HepG2 (cell line): Measurements from ENCODE around the gene TOMM20. TPM values are rescaled to one million over a fixed set of nuclear protein-coding genes. Genes with fewer than 3 reads are reported as not detected.
A peak's percentile ranks its signal among the peaks of the same experiment; 100 is the strongest.

Source experiments
- ATAC-seq: fragments of 200-7000 bp; cut with Tn5 transposase; 3 replicates; pipeline ENCODE4 v1.9.1; 2020; ENCODE audit warnings: mild to moderate bottlenecking, moderate library complexity
- BruUV-seq: library from RNA; stranded (reverse); fragments of 400-500 nt; replicated peaks from 2 replicates; lab custom pipeline; 2021; lab: Mats Ljungman, UMichigan
- CTCF ChIA-PET: fragments of 300-600 bp; formaldehyde crosslinking; extraction: SDS; loops from one replicate; lab custom pipeline; 2021; ENCODE audit warnings: low total read pairs, inconsistent platforms, low intra/inter-chr PET ratio; lab: Yijun Ruan, JAX
- POLR2A ChIA-PET: fragments of 350-600 bp; sonication (Branson Sonifier 250); formaldehyde crosslinking; loops from one replicate; lab custom pipeline; 2020; ENCODE audit warnings: antibody characterized with exemption, inconsistent platforms; lab: Yijun Ruan, JAX
- DNase-seq: peaks from one replicate; pipeline ENCODE4 v3.0.0-alpha.2; 2015; ENCODE audit warnings: low spot score
- FAIRE-seq: peaks from 3 replicates; lab custom pipeline; 2011; peaks lifted over from hg19 to GRCh38; lab: Jason Lieb, UNC
- H2AFZ ChIP-seq: one replicate; pipeline ENCODE4 v1.6.1; 2011; ENCODE audit warnings: low read length, inconsistent platforms
- H3K27ac ChIP-seq: fragments of 300-600 bp; 3 replicates; pipeline ENCODE4 v1.8.0; 2011; ENCODE audit warnings: mixed run types, mild to moderate bottlenecking, mixed read lengths, low read length, inconsistent platforms; ENCODE audit not compliant: insufficient read depth; ENCODE audit errors: extremely low read length
- H3K27me3 ChIP-seq, 2 experiments: fragments of 200-600 bp in 1 of 2; 2 replicates in 1 of 2; 3 replicates in 1 of 2; pipeline versions ENCODE4 v1.6.0 to v1.8.0; 2011; ENCODE audit warnings: low read length in 2 of 2, mild to moderate bottlenecking in 2 of 2, moderate library complexity in 2 of 2, inconsistent platforms in 1 of 2; ENCODE audit not compliant: insufficient read depth in 2 of 2, control insufficient read depth in 1 of 2
- H3K36me3 ChIP-seq, 2 experiments: fragments of 200-600 bp in 1 of 2; replicated peaks in 1 of 2; 2 replicates in 1 of 2; 3 replicates in 1 of 2; pipeline versions ENCODE4 v1.5.1 to v1.8.0; 2011; ENCODE audit warnings: low read length in 2 of 2, inconsistent platforms in 1 of 2; ENCODE audit not compliant: insufficient read depth in 2 of 2, control insufficient read depth in 1 of 2
- H3K4me1 ChIP-seq: 2 replicates; pipeline ENCODE4 v1.5.1; 2012; ENCODE audit warnings: low read length, inconsistent platforms; ENCODE audit not compliant: insufficient read depth
- H3K4me2 ChIP-seq: 2 replicates; pipeline ENCODE4 v1.6.0; 2011; ENCODE audit warnings: low read depth, low read length, inconsistent platforms
- H3K4me3 ChIP-seq, 3 experiments: fragments of 200-600 bp in 1 of 3; sonication (generic), shearing (Covaris generic) in 1 of 3; replicated peaks in 1 of 3; 2 replicates each; pipeline ENCODE4 v1.5.1; 2011 to 2016; ENCODE audit warnings: low read length in 3 of 3, inconsistent platforms in 2 of 3, low read depth in 2 of 3, mild to moderate bottlenecking in 2 of 3, control low read depth in 1 of 3, mixed read lengths in 1 of 3; ENCODE audit not compliant: insufficient read depth in 1 of 3
- H3K79me2 ChIP-seq: one replicate; pipeline ENCODE4 v1.6.1; 2011; ENCODE audit warnings: low read length, inconsistent platforms; ENCODE audit not compliant: insufficient read depth
- H3K9ac ChIP-seq: 2 replicates; pipeline ENCODE4 v1.6.0; 2011; ENCODE audit warnings: mild to moderate bottlenecking, low read depth, low read length, inconsistent platforms; ENCODE audit not compliant: insufficient read depth
- H3K9me3 ChIP-seq: 2 replicates; pipeline ENCODE4 v1.5.1; 2012; ENCODE audit warnings: mild to moderate bottlenecking, low read length
- H4K20me1 ChIP-seq: 2 replicates; pipeline ENCODE4 v1.6.0; 2011; ENCODE audit warnings: inconsistent platforms, mild to moderate bottlenecking, low read length, moderate library complexity; ENCODE audit not compliant: insufficient read depth
- ARNTL ChIP-seq: sonication (generic); formaldehyde crosslinking; IDR thresholded peaks from 2 replicates; pipeline ENCODE4 v1.4.0; 2020; ENCODE audit warnings: mild to moderate bottlenecking, missing genetic modification reagents
- KLF12 ChIP-seq: sonication (generic); formaldehyde crosslinking; IDR thresholded peaks from 2 replicates; pipeline ENCODE4 v1.4.0; 2020; ENCODE audit warnings: missing genetic modification reagents, borderline replicate concordance
- MTA1 ChIP-seq: sonication (generic); formaldehyde crosslinking; IDR thresholded peaks from 2 replicates; pipeline ENCODE4 v1.4.0; 2020; ENCODE audit warnings: missing genetic modification reagents, mild to moderate bottlenecking, borderline replicate concordance
- NFATC3 ChIP-seq: sonication (generic); formaldehyde crosslinking; IDR thresholded peaks from 2 replicates; pipeline ENCODE4 v1.5.1; 2020; ENCODE audit warnings: mild to moderate bottlenecking, missing genetic modification reagents
- RFX1 ChIP-seq: fragments of 450-650 bp; IDR thresholded peaks from 2 replicates; pipeline ENCODE4 v1.6.1; 2017
- SKIL ChIP-seq: sonication (generic); formaldehyde crosslinking; IDR thresholded peaks from 2 replicates; pipeline ENCODE4 v1.8.0; 2022; ENCODE audit warnings: missing genetic modification reagents, mild to moderate bottlenecking, moderate library complexity, borderline replicate concordance
- TOE1 ChIP-seq: sonication (generic); formaldehyde crosslinking; IDR thresholded peaks from 2 replicates; pipeline ENCODE4 v1.4.0; 2020; ENCODE audit warnings: mild to moderate bottlenecking, missing genetic modification reagents
- ZNF12 ChIP-seq: sonication (generic); formaldehyde crosslinking; IDR thresholded peaks from 2 replicates; pipeline ENCODE4 v1.5.0; 2020; ENCODE audit warnings: missing genetic modification reagents
- ZNF232 ChIP-seq: sonication (generic); formaldehyde crosslinking; IDR thresholded peaks from 2 replicates; pipeline ENCODE4 v1.4.0; 2020; ENCODE audit warnings: missing genetic modification reagents, borderline replicate concordance
- ZNF275 ChIP-seq: sonication (generic); formaldehyde crosslinking; IDR thresholded peaks from 2 replicates; pipeline ENCODE4 v1.8.0; 2022; ENCODE audit warnings: missing genetic modification reagents, mild to moderate bottlenecking, inconsistent platforms, borderline replicate concordance
- ZNF331 ChIP-seq: sonication (generic); formaldehyde crosslinking; IDR thresholded peaks from 2 replicates; pipeline ENCODE4 v1.4.0; 2020; ENCODE audit warnings: missing genetic modification reagents
- ZNF431 ChIP-seq: sonication (generic); formaldehyde crosslinking; IDR thresholded peaks from 2 replicates; pipeline ENCODE4 v1.9.0; 2022; ENCODE audit warnings: missing genetic modification reagents, low read depth, mild to moderate bottlenecking, borderline replicate concordance
- ZNF496 ChIP-seq: sonication (generic); formaldehyde crosslinking; IDR thresholded peaks from 2 replicates; pipeline ENCODE4 v1.8.1; 2023; ENCODE audit warnings: mild to moderate bottlenecking, moderate library complexity, missing genetic modification reagents; ENCODE audit not compliant: insufficient replicate concordance
- ZNF543 ChIP-seq: sonication (generic); formaldehyde crosslinking; IDR thresholded peaks from 2 replicates; pipeline ENCODE4 v1.4.0; 2020; ENCODE audit warnings: mild to moderate bottlenecking, missing genetic modification reagents
- ZNF567 ChIP-seq: sonication (generic); formaldehyde crosslinking; IDR thresholded peaks from 2 replicates; pipeline ENCODE4 v1.8.1; 2023; ENCODE audit warnings: mild to moderate bottlenecking, missing genetic modification reagents, borderline replicate concordance
- ZNF580 ChIP-seq: IDR thresholded peaks from 2 replicates; pipeline ENCODE4 v1.6.1; 2016; ENCODE audit warnings: low read depth, borderline replicate concordance
- ZNF605 ChIP-seq: sonication (generic); formaldehyde crosslinking; IDR thresholded peaks from 2 replicates; pipeline ENCODE4 v1.8.0; 2022; ENCODE audit warnings: mild to moderate bottlenecking, missing genetic modification reagents
- ZNF644 ChIP-seq: IDR thresholded peaks from 2 replicates; pipeline ENCODE4 v1.6.1; 2016; ENCODE audit warnings: low read depth
- ZNF761 ChIP-seq: sonication (generic); formaldehyde crosslinking; conservative IDR thresholded peaks from 2 replicates; pipeline ENCODE4 v1.4.0; 2020; ENCODE audit warnings: mild to moderate bottlenecking, missing genetic modification reagents
- ZNF850 ChIP-seq: sonication (generic); formaldehyde crosslinking; conservative IDR thresholded peaks from 2 replicates; pipeline ENCODE4 v1.9.0; 2021; ENCODE audit warnings: mild to moderate bottlenecking, missing genetic modification reagents
- WGBS: methylation state at CpG from one replicate; pipeline ENCODE4 v1.1.6; 2017; ENCODE audit warnings: low lambda C conversion rate; 5-methylcytosine and 5-hydroxymethylcytosine counted together
- in situ Hi-C: cut with HindIII; loops from 2 replicates; pipeline ENCODE4 v1.10.0; 2017; ENCODE audit warnings: low pct_unique_long_range_greater_than_20kb; ENCODE audit not compliant: extremely low pct_ligation_motif_present
- intact Hi-C: fragments of 100-400 bp; cut with micrococcal nuclease; formaldehyde crosslinking; loops from one replicate; pipeline ENCODE4 v1.10.0; 2022; ENCODE audit not compliant: unreplicated experiment
- polyA plus RNA-seq, 8 experiments: library from polyadenylated mRNA; depleted of rRNA in 3 of 8; stranded (reverse) in 7 of 8; unstranded in 1 of 8; fragments of >200 nt; fragmentation: Illumina TruSeq in 4 of 8; extraction: Trizol in 4 of 8; gene quantifications; 2 replicates each; pipeline versions ENCODE4 v1.2.1 to v1.2.3, GENCODE V29; 2011 to 2016; ENCODE audit warnings: low read depth in 4 of 8, missing spikeins in 1 of 8, mixed read lengths in 1 of 8; ENCODE audit not compliant: insufficient read depth in 1 of 8
- total RNA-seq, 5 experiments: library from RNA; depleted of rRNA; stranded (reverse); fragments of >200 nt; fragmentation: Illumina TruSeq; extraction: Trizol; gene quantifications; 2 replicates each; pipeline ENCODE4 v1.2.3, GENCODE V29; 2016; ENCODE audit warnings: low read depth in 1 of 5

The TOMM20 gene
- total and polyA plus RNA-seq, 2 of the 13 experiments (the other 11 are each of a cell fraction or from before 2014, with no cell fraction given), result 153 to 376 TPM

- peaks cover 41% of the 10 kb centered on the region for H3K79me2 ChIP-seq
- CTCF ChIA-PET, result no interaction called here
- peaks cover 51% of the 10 kb centered on the region for H3K4me1 ChIP-seq
- peak; percentile 89 for DNase-seq
- no peaks in the 10 kb centered on the region; the same call in 1 of the 2 replicates for H4K20me1 ChIP-seq
- peak within 1 kb of the TSS; percentile 44 for H2AFZ ChIP-seq
- peak within 1 kb of the TSS; percentile 77 for H3K4me2 ChIP-seq
- peak within 1 kb of the TSS; percentile 85 for H3K27ac ChIP-seq
- H3K9ac ChIP-seq, result peak within 1 kb of the TSS; percentile 86
- intact Hi-C loops (loop anchor here (5.0 to 10.0 kb wide), 3 partner anchors 34 to 664 kb away; partner anchors contain the start of gene TOMM20), in situ Hi-C loops (no loop called here)
- POLR2A ChIA-PET, result interaction anchor here (0.7 to 1.4 kb wide), 14 partner anchors 14 to 558 kb away, joined by 3 to 15 read pairs (median 3); partner anchors contain the start of gene TOMM20
- no peaks in the 10 kb centered on the region for H3K9me3 ChIP-seq
- H3K4me3 ChIP-seq, result peak within 1 kb of the TSS; percentile 75 to 91 (median 76)
- BruUV-seq, result no TSS peak
- peak; percentile 48 for FAIRE-seq
- H3K27me3 ChIP-seq, result no peaks in the 10 kb centered on the region
- under 1% methylated on average over 38 of the region's 52 CpGs for WGBS
- peaks cover 4 to 23% of the 10 kb centered on the region in 2 experiments; a peak in 3 of 5 replicates for H3K36me3 ChIP-seq
- ATAC-seq, result peak; percentile 93
- no peak for TF ChIP-seq ZNF496 (CRISPR knock-in tag)
- TF ChIP-seq TOE1 (CRISPR knock-in tag), result peak; percentile 81; the same call in 1 of the 2 replicates
- peak; percentile 81; the same call in 1 of the 2 replicates for TF ChIP-seq ZNF275 (CRISPR knock-in tag)
- peak; percentile 95 for TF ChIP-seq ZNF431 (CRISPR knock-in tag)
- TF ChIP-seq ZNF232 (CRISPR knock-in tag), result peak; percentile 89; the same call in 1 of the 2 replicates
- TF ChIP-seq ZNF543 (CRISPR knock-in tag), result 0 out of 2 replicates have a peak, but pooled peaks have one; percentile 68
- TF ChIP-seq ZNF580 (CRISPR knock-in tag), result peak; percentile 94
- TF ChIP-seq ZNF567 (CRISPR knock-in tag), result 0 out of 2 replicates have a peak, but pooled peaks have one; percentile 67
- peak; percentile 70; the same call in 1 of the 2 replicates for TF ChIP-seq ARNTL (CRISPR knock-in tag)
- peak; percentile 78; the same call in 1 of the 2 replicates for TF ChIP-seq ZNF761 (CRISPR knock-in tag)
- no peak; the same call in 1 of the 2 replicates for TF ChIP-seq ZNF850 (CRISPR knock-in tag)
- peak; percentile 99 for TF ChIP-seq ZNF605 (CRISPR knock-in tag)
- TF ChIP-seq SKIL (CRISPR knock-in tag), result no peak
- peak; percentile 77; the same call in 1 of the 2 replicates for TF ChIP-seq MTA1 (CRISPR knock-in tag)
- TF ChIP-seq NFATC3 (CRISPR knock-in tag), result 0 out of 2 replicates have a peak, but pooled peaks have one; percentile 64
- peak; percentile 78 for TF ChIP-seq ZNF331 (CRISPR knock-in tag)
- TF ChIP-seq KLF12 (CRISPR knock-in tag), result no peak
- no peak for TF ChIP-seq RFX1
- no peak for TF ChIP-seq ZNF644 (CRISPR knock-in tag)
- TF ChIP-seq ZNF12 (CRISPR knock-in tag), result 0 out of 2 replicates have a peak, but pooled peaks have one; percentile 41
Observed at GRCh38 chr1:235160957-235161684, 32.5 kb upstream of the TOMM20 start, which contains the start of gene RBM34. Gene RBM34 (minus strand): TSS chr1:235161250. CDS start chr1:235161226, 24 bp downstream.
